Skeletal muscle cell (primary cell): ENCODE data around the gene DPP10.
"Not testable (repeated sequence)": the region's sequence is repeated elsewhere in the genome, so short reads cannot be mapped to it uniquely, and the experiment has no call there.

ENCODE experiments used
- DNase-seq: peaks from one replicate; pipeline ENCODE4 v3.0.0-alpha.2; 2010; ENCODE audit warnings: low read depth
- H3K4me3 ChIP-seq: 2 replicates; pipeline ENCODE4 v1.5.1; 2011; ENCODE audit warnings: low read depth, mild to moderate bottlenecking, control low read depth, low read length, moderate library complexity

Gene DPP10

DNA sequence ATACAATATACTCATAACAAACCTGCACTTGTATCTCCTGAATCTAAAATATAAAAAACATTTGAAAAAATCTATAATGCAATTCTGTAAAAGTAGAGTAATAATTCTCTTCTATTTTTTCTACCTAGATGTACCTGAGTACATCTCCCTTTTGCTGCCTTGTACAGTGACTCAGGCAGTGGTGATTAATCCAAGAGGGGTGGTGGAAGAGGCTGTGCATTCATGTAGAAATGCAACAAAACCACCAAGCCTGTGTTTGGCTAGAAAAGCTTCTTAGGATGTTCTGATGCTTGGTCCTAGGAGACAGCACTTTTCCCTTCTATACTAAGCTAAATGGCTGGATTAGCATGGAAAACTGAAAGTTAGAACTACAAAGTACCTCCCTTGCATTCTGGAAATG, 245.8 kb downstream of the DPP10 start:
- no peak overlapping the region for H3K4me3 ChIP-seq
- DNase-seq: no peak

DNA sequence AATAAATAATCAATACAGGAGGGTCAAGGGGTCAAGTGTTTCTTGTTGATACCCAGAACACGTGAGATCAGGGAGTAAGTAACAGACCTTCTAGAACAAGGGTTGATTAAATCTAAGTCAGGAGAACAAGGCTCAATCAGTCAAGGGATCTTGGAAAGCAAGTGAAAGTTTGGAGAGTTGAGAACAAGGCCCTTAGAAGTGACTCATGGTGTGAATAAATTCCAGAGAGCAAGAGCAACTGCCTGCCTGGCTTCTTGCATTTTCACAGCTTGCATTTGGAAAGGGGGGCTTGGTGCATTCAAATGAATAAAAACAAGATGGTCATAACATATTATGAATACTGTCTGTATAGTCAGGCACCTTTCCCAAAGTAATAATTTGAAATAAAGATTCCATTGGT, 256.1 kb downstream of the DPP10 start:
- H3K4me3 ChIP-seq: no peak overlapping the region
- no peak for DNase-seq

DNA sequence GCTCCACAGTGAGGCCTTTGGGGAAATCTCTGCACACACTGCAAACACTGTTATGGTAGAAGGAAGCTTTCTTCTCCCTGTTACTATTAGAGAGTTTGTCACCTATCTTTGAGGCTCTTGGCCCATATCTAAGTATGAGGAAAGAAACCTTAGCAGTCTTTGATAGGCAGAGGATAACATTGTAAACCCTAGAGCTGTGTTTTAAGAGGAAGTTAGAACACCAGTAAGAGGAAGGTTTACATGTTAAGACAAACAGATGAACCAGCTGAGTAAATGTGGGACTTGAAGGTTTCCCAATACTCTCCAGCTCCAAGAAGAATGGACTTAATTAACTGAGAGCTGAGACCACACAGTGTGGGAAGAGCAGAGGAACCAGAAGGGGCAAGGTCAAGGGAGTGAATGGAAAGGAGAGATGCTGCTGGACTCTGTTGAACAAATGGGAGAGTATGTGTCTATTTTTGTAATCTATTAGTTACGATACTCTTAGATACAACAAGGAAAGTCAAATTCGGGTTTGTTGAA, 257.0 kb downstream of the DPP10 start:
- H3K4me3 ChIP-seq: no peak overlapping the region
- no peak for DNase-seq

DNA sequence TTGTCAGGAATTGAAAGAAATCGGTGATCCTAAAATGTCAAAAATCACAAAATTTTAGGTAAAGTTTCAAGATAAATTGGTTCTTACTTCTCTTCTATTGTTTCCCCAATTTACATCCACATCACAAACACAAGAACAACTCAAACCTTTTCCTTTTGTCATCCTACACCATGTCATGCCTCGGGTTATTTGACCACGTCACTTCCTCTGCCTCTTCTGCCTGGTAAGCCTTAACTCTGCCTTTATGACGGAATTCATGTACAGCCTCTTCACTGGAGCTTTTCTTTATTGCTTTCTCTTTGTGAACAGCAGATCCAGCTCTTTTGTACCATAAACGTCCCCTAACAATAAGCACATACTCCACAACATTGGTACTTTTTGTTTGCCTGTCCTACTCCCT, 258.0 kb downstream of the DPP10 start:
- no peak overlapping the region for H3K4me3 ChIP-seq
- DNase-seq: no peak

DNA sequence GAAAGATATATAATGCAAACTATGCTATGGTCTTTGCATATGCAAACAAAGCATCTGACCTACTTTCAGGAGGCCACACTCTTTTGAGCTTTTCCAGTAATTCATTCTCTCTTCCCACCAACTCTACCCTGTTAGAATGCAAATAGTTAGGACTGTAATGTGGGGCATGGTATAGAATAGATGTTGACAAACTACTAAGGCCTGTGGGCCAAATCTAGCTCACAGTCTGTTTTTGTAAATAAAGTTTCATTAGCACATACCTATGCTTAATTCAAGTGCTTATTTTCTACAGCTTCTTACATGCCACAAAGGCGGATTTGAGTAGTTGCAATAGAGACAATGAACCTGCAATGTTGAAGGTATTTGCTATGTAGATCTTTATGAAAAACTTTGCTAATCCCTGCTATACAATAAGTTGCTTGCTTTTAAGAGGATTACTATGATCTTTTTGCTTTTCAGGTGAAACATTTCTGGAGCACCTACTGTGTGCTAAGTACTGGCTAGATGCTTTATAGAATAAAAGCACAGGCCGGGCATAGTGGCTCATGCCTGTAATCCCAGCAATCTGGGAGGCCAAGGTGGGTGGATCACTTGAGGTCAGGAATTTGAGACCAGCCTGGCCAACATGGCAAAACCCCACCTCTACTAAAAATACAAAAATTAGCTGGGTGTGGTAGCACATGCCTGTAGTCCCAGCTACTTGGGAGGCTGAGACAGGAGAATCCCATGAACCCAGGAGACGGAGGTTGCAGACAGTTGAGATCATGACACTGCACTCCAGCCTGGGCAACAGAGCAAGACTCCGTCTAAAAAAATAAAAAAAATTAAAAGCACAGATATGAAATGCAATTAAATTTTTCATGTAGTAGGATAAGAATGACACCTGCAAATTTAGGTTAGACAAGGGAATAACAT, 267.8 kb downstream of the DPP10 start:
- DNase-seq: no peak
- no peak overlapping the region for H3K4me3 ChIP-seq

DNA sequence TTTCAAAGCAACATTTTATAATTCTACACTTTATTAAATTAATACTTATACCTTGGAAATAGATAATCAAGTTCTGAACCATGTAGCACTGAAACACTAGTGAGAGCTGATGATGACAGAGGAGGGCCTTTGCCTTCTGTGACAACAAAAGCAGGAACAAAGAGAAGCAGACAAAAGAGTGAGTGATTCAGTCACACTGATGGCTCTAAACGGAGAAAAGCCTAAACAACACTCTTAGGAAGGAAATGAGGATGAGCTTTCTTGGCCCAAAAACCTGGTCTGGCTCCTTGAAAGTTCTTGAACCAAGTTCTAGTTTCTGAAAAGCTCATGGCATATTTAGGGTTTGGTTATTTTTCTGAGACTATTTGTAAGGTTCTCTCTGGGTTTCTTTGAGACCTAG, 271.9 kb downstream of the DPP10 start:
- H3K4me3 ChIP-seq: no peak overlapping the region
- no peak for DNase-seq

DNA sequence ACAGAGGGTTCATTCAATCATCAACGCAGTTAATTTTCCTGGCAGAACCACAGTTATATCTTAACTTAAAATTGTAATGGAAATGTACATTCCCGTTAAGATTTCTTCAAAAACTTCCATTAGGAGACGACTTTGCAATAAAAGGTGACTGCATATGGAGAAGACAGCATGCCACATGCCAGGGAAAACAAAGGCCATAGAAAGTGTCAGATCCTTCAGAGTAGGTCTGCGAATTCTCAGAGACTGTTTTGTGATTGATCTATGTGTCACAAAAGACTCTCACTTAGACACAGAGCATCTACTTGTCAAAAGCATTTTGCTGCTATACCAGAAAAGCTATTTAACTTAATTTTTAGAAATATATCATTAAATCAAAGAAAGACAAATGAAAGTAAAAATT, 274.6 kb downstream of the DPP10 start:
- H3K4me3 ChIP-seq: no peak overlapping the region
- DNase-seq: no peak

DNA sequence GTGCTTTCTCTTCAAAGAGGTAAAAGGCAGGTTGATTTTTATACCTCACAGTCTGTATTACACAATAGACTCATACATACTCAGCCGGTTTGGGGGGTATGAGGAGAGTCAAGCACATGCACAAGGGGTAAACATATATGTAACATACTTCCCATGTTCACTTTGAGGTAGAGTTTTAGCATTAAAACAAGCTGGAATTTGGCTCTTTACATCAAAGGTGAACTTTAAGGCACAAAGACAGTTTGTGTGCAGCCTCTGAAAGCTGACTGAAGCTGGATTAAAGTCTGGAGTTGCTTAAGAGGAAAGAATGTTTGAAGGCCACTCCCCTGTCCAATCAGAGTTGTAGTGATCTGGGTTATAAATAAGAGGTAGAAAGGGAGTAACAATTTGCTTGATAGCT, 282.0 kb downstream of the DPP10 start:
- DNase-seq: no peak
- H3K4me3 ChIP-seq: no peak overlapping the region

DNA sequence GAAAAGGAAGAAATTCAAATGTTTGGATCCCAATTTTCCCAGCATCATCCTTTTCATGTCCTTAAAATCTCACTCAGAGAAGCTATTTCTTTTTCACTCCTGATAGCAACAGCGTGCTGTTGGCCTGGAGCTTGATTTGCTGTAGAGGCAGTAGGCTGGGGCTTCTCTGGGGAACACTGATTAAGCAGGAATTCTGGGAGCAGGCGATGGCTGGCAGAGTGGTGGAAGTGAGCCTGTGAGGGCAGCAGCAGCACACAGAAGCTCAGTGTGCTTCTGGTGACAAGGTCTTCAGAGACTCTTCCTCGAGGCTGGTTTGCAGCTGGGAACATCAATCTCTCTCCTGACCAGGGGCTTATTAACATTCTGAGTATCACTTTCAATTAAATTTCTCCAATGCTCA, 284.6 kb downstream of the DPP10 start:
- no peak overlapping the region for H3K4me3 ChIP-seq
- DNase-seq: no peak

DNA sequence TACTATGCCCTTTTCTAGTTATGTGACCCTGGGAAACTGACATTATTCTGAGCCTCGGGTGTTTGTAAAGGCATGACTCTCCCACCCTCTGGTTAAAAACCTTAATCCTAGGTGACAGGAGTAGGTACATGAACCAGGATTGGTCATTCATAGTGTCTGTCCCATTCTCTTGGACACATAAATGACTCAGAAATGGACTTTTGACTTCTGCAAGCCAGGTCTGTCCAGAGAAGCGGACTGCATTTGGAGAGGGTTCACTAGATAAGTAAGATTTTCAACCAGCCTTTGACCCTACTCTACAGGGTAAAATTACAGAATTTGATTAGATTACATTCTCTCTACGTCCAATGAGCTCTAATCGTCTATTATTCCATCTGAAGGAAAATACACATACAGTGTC, 285.9 kb downstream of the DPP10 start:
- no peak for DNase-seq
- no peak overlapping the region for H3K4me3 ChIP-seq

DNA sequence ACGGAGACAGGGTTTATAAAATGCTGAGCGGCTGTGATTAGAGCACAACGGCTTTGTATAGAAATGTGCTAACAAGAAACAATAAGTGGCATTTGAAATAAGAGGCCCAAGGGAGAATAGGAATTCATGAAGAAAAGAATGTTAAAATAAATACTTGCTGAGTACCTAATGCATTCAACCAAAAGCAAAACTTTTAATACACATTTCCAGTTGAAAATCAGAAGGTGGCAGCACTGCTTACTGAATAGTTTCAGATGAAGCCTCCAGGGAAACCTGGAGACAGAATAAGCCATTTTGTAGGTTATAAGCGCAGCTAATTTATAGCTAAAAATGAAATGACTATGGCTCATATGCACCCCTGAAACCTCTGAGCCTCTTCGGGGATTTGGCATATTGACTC, 286.6 kb downstream of the DPP10 start:
- DNase-seq: no peak
- H3K4me3 ChIP-seq: no peak overlapping the region

DNA sequence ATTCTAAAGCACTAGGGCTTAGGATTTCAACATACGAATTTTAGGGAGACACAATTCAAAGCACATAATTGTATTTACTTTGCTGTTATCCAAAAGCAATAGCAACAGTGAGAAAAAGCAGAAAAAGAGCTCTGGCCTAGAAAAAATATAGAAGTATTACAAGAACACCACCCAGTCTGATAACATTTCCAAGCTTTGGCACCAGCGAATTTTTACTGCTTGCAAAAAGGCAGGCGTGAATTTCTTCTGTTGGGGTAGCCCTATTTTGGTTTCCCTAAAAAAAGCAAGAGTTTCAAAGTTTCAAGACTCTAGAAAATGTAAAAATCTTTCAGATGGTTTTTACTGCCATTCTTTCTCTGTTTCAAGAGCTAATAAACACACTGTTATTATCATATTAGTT, 292.7 kb downstream of the DPP10 start:
- no peak overlapping the region for H3K4me3 ChIP-seq
- no peak for DNase-seq

DNA sequence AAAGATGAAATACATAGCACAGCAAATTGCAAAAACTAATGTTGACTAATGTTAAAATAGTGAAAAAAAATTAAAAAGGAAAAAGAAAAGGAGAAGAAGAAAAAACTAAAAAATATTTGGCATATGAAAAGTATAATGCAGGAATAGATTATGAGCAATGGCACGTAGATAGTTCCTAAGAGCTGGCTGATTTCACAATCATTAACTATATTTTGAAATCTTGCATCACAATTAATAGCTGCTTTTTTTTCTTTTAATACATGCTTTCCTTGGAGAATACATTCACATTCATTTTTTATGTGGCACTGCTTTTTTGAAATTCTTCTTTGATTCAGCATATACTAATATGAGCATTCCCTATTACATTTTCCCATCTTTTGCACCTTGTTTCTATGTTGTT, 299.8 kb downstream of the DPP10 start:
- DNase-seq: no peak
- no peak overlapping the region for H3K4me3 ChIP-seq

DNA sequence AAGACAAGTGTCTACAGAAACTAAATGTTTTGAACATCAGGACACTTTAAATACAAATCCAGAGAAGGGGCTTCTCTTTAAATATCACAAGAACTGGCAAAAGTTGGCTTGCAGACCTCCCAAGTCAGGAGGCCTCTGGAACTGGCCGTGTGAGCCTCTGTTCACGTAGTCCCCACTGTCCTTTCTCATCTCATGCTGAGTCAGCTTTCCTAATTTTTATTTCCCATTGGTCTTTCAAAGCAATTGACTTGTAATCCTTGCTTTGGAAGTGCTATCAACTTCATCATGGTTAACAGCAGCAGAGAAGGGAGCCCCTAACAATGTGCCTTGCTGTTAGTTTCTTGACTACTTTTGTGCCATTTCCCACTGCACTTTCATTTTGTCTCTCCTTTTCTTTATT, 303.3 kb downstream of the DPP10 start:
- DNase-seq: no peak
- H3K4me3 ChIP-seq: no peak overlapping the region

DNA sequence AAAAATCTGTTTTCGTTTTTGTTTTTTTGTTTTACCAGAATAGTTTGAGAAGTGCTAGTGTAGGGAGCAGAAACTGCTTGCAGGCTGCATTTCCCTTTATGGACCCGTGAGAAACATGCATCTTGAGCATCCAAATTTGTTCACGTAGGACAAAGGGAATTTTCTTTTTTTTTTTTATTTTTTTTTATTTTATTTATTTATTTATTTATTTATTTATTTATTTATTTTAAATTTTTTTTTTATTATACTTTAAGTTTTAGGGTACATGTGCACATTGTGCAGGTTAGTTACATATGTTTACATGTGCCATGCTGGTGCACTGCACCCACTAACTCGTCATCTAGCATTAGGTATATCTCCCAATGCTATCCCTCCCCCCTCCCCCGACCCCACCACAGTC, 305.7 kb downstream of the DPP10 start:
- DNase-seq, H3K4me3 ChIP-seq: not testable (repeated sequence)

DNA sequence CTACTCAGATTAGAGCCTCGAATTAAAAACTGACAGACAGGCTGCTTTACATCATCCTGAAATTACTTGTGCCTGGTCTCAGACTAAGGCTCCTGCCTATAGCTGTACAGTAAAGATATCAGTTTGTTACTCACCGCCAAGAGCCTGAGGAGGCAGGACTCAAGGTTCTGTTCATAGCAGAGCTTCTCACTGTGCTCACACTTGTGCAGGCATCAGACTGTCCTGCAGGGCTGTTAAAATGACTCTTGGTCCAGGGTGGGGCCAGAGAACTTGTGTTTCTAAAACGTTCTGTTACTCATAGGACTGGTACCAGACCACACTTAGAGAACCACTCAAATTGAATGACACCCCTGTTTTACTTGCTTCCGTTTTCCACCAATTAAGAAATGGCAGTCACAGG, 310.0 kb downstream of the DPP10 start:
- no peak overlapping the region for H3K4me3 ChIP-seq
- DNase-seq: no peak

DNA sequence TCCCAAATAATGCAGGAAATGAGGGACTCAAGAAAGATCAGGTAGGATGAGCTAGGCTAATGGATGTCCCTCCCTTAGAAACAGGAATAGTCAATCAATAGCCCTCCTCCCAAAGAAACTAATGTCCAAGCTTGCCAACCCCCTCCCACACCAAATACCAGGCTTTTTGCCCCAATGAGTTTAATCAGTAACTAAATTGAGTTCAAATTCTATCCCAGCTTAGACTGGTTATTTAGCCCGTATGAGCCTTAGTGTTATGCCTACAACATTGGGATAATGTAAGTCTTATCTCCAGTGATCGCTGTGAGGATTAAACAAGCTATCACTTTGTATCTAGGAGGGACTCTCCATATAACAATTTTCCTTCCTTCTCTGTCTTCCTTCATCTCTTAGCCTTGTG, 310.7 kb downstream of the DPP10 start:
- H3K4me3 ChIP-seq: no peak overlapping the region
- no peak for DNase-seq

DNA sequence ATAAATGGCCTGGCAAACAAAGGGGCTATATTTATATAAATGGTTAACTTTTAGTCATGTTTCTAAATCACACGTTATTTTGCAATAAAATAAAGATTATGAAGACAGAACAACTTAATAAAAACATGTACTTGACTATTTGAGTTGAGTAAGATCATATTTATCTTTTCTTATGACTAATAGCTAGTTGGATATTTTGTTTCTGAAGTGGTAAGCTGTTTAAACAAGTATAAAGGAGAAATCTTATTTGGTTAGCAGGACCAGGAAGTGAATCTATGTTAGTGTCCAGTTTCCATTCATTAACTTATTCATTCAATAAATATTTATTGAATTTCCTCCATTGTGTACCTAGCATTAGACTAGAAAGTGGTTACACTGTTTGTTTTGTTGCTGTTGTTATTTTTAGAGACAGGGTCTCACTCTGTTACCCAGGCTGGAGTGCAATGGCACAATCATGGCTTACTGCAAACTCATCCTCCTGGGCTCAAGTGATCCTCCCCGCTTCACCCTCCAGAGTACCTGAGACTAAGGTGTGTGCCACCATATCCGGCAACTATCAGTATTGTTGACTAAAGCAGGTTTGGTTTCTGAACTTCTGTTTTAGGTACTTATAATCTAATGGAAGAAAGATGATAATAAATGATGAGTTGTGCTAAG, 312.6 kb downstream of the DPP10 start:
- H3K4me3 ChIP-seq: no peak overlapping the region
- no peak for DNase-seq

DNA sequence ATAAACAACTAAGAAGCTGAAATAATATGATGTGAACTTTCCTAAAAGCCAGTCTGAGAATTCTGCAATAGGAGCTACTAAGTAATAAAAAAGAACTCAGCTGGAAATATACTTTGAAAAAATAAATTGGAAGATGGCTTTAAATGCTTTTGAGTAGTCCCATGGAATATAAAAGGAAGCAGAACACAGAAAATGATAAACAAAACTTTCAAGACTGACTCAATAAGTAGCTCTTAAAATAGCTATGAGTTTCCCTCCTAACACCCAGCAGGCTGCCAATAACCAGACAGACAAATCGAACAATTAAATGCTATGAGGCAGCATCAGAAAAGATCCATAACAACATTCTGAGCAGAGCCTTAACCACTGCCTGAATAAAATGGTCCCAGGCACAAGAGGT, 319.9 kb downstream of the DPP10 start:
- no peak for DNase-seq
- H3K4me3 ChIP-seq: no peak overlapping the region

DNA sequence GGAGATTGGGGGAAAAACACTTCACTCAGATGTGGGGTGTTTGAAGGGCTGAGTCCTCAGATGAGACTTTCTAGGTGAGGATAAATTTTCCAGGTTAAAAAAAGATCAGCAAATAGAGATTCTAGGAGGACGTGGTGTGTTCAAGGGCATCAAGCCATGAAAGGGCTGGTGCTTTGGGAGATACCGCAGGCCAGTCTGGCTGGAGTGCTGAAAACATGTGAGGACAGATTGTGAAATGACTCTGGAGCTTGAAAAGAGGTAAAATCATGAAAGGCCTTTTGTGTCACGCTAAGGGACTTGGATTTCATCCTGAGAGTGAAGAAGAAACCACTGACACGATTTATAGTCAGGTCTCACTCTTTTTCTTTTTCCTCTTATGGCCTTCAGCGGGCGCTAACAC, 320.5 kb downstream of the DPP10 start:
- no peak overlapping the region for H3K4me3 ChIP-seq
- no peak for DNase-seq

DNA sequence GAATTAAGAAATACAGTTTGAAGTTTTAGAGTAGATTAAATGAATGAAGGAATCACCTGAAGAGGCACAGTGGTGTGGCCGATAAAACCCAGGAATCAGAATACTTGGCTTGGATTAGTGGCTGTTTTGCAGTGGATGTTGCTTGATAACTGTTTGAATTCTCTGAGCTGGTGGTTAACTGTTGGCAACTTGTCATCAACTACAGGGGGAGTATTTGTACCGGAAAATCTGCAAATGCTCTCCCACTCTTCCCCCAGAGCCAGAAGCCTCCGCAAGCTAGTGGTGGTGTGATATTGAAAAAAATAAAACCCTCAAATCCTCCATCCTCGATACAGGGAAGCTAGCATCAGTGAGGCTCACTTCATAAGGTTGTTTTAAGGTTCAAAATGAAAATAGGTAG, 326.7 kb downstream of the DPP10 start:
- no peak for DNase-seq
- H3K4me3 ChIP-seq: no peak overlapping the region
